Measurements from ENCODE around the gene EPHB1.

The EPHB1 gene

DNA sequence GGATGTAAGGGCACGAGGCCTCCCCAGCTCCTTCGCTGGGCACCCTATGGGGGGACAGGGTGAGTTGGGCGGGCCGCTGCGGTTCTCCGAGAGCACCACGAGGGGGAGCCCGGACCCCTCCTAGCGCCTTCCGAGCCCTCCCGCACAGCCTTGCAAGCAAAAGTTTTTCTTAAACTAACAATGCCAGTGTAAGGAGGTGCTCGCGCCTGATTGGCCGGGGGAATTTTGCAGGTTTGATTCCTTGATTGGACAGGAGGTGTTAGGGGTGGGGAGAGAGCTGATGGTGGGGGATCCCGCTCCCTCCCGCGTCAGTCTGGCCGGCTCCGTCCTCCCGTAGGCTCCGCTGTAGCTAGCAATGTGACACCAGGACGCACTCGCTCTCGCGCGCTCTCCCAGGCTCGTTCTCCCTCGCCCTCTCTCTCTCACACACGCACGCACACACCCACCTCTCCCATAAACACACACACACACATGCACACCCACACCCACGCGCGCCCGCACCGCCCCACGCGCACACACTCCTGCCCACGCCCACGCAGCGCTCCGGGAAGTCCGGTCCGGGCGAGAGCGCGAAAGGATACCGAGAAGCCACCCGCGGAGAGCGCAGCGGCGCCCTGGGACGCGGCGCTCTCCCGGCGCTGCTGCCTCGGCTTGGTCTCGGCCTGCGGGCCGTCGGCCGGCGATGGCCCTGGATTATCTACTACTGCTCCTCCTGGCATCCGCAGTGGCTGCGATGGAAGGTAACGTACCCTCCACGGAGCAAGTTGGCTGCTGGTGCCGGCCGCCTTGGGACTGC, at the start of gene EPHB1:
TSS of gene EPHB1 (plus strand) at position 311 of the 796 bp plus-strand sequence.
- DNase-seq (ENCODE audit: low read depth): peak; percentile 93

DNA sequence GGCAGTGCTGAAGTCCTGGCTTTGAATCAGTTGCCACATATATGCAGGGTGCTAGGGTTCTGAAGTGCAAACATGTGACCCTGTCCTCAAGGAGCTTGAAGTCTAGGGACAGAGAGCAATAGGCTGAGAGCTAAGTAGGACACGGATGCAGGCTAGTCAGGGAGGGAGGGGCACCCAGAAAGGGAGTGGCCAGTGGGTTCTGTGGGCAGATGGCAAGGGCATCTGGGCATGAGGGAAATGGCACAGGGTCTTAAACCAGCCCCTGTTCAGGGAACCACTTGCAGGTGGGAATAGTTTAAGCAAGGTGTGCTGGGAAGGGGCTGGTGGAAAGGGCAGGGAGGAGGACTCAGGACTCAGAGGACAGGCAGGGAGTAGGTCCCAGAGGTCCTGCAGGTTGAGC, 46.4 kb upstream of the EPHB1 start:
- no peak for DNase-seq (ENCODE audit: low read depth)

DNA sequence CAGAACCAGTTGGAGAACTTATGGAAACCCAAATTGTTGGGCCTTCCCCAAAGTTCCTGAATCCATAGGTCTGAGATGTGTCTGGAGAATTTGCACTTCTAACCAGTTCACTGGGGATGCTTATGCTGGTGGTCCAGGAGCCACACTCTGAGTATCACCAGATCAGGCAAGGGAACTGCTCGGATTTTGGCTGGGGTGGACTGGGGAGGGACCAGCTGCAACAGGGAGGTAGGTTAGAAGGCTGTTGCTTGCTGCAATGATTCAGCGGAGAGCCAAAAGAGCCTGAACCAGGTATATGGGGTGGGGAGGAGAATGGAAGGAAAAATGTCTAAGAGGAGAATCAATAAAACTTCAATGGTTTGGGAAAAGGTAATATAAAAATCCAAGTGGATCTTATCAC, 45.9 kb upstream of the EPHB1 start:
- no peak for DNase-seq (ENCODE audit: low read depth)

DNA sequence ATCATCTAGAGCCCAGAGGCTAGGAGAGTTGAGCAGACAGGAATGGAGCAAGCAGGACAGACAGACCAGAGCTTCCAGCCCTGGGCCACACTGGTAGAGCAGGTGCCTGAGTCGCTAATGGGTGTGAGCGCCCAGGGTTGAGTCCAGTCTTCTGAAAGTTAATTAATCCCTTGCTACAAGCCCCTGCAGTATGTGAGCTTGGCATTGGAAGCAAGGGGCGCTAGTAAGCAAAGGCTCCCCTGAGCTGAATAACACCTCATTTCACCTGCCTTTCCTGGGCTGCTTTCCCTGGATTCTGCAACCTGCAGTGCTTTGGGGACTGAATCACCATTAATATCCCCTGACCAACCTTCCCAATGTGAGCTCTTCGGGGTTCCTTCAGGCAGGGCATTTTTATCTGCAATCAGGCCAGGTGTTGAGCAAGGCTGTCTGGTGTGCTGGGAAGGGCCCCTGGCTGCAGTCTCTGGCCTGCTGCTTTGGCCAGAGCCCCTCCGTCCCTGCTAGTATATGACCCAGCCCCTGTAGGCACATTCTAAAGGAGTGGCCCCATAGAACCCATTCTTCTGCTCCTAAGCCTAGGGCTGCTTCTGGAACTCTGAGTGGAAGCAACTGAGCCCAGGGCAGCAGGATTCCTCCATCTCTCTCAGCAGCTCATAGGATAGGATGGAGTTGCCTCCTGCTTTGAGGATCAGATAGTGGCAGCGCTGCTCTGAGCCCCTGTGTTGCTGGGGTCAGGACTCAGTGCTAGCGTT, 45.1 kb upstream of the EPHB1 start:
- DNase-seq (ENCODE audit: low read depth): no peak

DNA sequence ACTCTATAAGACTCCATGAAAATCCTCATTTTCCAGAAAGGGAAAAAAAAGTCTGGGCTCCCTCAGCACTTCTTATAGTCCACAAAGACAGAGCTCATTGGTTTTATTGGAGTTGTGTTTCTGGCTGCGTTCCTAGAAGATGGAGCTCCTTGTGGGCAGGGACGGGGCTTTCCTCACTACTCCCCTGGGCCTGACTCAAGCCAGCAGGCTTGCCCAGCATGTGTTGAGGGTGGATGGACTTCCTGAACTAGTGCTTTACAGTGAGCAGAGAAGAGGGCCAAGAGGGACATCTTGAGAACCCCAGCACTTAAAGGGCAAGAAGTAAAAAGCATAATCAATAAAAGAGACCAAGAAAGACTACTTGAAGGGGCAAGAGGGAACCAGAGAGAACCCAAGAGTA, 43.2 kb upstream of the EPHB1 start:
- no peak for DNase-seq (ENCODE audit: low read depth)

DNA sequence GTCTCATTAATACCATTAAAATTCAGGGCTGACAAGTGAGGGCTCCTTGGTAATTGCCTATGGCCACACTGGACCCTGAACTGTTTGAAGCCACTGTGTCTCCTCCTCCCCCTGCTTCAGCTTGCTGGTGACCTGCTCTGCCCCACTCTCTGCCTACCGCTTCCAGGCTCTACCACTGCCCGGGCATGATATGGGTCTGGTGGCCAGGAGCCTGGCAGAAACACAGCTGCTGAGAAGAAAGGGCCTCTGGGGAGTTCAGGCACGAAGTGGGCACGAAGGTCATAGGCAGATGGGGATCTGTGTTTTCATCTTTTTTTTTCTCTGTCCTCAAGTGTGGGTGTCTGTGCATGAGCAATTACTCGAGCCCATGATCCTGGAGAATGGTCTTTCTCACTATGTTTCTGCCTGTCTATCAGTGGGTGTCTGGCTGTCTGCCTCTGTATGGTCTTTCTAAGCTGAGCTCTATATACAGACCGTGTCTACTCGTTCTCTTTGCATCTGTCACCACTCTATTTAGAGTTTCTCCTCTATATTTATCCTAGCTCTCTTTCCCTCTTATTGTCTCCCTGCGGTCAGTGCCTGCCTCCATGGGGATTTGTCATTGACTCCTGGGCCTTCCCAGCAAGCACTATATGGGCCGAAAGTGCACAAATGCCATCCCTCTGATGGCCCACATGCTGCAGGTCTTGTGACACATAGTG, 42.1 kb upstream of the EPHB1 start:
- no peak for DNase-seq (ENCODE audit: low read depth)

DNA sequence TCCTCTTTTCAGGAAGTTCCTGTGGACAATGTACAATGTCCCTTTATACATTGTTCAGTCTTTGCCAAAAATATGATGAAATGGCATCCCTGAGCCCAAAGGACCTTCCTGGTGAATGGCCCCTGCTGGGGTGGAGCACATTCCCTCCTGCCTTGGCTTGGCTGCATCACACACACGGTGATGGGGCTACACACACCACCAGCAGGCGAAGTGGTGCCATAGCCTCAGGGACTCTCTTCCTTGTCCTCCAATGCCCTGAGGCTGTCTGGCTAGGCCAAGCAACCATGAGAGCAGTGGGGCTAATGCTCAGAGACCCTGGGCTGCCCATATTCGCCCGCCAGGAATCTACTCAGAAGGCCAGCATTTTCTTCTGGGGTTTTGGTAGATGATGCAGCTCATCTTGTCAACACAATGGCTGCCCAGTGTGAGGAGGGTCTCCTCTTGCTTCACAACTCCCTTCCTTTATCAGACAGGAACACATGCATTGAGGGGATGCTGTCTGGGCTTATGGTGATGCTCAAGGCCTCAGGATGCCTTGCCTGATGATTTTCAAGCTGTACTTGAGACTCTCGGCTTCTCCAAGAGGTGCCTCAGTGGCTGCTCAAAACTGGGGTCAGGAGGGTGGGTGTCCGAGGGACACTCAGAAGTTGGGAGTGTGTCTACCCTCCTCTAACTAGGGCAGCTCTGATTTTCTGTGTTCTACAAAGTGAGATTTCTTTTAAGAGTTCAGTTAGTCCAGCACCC, 40.9 kb upstream of the EPHB1 start:
- DNase-seq (ENCODE audit: low read depth): peak; percentile 3

DNA sequence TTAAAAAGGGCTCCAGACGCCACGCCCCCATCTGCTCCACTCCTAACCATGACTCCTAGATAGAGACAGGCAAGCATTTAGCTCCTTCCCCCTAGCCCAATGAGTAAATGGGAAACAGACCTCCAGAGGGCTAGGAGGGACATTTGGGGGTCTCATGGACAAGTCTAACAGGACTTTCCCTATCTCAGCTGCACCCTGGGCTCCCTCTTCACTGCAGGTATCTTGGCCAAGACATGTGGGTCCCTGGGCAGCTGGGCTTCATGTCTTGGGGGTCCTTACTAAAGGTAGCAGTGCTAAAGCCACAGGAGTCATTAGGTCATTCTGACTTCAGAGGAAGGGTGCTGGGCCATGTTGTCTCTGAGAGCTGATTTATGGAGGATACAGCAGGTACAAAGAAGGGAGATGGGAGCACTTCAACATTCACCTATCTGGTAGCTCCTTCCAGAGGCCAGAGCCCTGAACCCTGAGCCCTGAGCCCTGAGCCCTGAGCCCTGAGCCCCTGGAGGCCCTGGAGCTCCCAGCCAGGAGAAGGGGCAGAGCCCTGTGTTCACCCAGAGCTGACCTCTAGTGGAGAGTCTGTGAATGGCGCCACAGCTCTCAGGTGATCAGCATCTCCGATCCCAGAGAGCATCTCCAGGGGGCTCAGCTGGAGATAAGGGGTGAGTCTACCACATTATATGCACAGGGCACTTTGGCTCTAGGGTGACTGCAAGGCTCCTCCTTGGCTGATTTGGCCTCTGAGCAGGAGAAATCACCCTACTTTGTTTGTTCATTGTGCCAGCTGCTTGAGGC, 40.1 kb upstream of the EPHB1 start:
- peak; percentile 60 for DNase-seq (ENCODE audit: low read depth)

DNA sequence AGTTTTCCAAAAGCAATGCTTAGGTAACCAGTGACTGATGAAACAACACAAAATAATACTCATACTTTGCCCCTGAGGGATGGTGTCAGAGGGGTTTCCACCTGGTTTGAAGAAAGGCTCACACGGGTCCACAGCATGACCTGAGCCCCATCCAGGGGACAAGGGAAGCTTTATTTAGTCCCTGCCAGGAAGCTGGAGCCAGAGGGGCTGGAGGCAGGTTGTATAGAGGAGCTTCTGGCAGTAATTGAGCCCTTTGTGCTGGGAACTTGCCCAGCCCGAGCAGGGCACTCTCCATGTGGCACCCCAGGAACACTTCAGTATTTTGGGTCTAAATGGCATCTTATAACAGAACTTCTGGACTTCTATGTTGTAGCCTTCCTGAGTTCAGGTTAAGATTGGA, 39.2 kb upstream of the EPHB1 start:
- no peak for DNase-seq (ENCODE audit: low read depth)

DNA sequence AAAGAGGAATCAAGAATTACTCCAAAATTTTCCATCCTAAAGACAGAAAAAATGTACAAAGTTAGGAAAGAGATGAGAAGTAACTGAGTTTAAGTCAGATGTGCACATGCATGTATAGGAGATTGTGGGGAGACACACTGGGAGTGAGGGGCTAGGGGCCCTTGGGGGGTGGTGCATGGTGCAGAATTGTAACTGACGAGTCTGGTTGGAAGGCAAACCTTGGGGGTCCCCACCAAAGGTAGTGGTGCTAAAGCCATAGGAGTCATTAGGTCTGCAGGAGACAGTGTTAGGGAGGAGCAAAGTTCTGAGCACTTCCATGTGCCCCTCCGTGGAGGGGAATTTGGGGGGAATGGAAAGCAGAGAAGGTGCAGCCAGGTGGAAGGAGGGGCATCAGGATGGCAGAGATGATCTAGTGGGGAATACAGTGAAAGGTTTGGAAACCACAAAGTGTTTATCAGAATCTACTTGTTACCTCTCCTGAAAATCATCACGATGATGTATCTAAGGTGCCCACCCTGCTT, 37.5 kb upstream of the EPHB1 start:
- DNase-seq (ENCODE audit: low read depth): no peak

DNA sequence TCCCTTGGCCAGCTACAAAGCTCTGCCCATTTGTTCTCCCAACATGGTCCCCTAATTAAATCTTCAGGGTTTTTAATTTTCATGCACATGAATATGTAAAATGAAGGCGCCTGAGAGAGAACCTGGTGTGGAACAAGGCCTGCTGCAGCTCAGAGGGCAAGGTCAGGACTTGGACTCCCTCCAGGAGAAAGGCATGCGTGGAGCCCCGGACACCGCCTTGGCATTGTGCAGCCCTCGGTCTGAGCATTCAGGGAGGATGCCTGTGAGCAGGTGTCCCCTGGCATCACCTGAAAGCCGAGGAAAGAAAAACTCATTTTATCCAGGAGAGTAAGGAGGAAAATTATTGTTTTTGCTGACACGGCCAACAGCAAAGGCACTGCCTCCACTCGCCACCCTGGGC, 33.8 kb upstream of the EPHB1 start:
- DNase-seq (ENCODE audit: low read depth): no peak

DNA sequence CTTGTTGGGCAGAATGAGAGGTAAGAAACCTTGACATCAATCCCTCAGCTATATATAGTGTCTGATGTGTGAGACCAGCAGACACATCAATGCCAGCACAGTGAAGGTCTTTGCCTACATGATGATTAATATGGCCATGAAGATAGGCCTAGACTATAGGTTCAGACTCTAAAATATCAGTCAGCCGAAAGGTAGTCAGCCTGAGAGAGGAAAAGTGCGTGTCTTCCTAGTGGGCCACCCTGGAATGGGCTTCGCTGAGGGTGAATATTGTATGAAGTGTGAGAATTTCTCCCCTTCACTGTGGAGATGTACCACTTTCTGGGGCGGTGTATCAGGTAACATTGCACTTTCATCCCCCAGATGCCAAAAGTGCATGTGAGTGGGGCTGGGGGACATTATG, 33.0 kb upstream of the EPHB1 start:
- DNase-seq (ENCODE audit: low read depth): no peak

DNA sequence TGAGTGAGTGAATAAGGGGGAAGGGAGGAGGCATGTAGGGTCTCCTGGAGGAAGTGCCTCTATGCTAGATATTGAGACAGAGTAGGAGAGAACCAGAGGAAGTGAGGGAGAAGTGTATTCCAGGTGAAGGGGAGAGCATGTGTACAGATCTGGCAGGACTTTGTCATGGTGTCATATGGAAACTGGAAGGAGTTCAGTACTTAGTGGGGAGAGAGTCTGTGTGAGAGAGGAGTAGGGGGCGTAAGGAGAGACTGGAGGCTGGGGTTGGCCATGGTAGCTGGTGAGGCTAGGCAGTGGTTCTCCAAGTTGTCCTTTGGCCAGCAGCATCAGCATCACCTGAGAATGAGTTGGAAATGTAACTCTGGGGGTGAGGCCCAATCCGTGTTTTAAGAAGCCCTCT, 29.6 kb upstream of the EPHB1 start:
- DNase-seq (ENCODE audit: low read depth): no peak

DNA sequence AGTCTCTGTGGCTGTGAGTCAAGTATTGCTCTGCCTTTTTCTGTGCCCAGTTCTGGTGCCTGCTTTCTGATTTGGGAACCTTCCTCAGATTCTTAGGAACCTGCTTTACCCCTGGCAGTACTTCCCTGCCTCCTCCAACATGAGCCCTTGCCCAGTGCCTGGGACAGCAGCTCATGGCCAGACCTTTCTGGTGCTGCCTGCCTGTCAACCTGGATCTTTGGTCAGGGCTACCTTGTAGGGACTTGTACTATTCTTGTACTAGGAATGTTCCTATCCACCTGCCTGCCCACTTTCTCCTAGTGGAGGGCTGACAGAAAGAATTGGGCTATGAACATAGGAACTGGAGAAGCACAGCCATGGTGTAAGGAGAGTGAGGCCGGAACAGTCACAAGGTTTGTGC, 28.8 kb upstream of the EPHB1 start:
- DNase-seq (ENCODE audit: low read depth): no peak

DNA sequence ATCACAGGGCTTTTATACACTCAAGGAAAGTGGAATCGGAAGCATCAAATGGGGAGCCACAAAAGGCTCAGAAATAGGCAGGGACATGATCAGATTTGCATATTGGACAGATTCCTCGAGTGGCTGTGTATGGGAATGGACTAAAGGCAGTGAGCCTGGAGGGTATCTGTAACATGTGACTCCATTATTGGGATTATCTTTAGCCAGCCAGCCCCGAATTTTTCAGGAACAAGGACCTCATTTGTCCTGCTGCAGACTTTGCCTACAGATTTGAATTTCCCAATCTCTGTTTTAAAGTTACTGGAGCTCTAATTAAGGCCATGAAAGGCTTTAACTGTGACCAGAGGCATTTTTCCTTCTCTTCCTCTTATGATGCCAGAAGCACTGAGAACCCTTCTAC, 26.9 kb upstream of the EPHB1 start:
- no peak for DNase-seq (ENCODE audit: low read depth)

DNA sequence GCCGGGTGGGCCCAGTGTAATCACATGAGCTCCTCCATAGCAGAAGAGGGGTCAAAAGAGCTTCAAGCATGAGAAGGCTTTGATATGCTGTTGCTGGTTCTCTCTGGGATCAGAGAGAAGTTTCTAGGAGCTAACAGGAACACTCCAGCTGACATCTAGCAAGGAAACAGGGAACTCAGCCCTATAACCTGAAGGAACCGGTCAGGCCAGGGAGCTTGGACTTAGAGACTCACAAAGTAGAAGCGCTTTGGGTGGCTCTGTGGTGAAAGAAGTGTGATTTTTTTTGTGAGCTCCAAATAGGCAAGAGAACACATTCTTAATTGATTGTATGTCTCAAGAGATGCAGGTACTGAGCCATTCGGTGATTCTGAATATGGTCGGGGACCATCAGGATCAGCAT, 26.2 kb upstream of the EPHB1 start:
- DNase-seq (ENCODE audit: low read depth): no peak

DNA sequence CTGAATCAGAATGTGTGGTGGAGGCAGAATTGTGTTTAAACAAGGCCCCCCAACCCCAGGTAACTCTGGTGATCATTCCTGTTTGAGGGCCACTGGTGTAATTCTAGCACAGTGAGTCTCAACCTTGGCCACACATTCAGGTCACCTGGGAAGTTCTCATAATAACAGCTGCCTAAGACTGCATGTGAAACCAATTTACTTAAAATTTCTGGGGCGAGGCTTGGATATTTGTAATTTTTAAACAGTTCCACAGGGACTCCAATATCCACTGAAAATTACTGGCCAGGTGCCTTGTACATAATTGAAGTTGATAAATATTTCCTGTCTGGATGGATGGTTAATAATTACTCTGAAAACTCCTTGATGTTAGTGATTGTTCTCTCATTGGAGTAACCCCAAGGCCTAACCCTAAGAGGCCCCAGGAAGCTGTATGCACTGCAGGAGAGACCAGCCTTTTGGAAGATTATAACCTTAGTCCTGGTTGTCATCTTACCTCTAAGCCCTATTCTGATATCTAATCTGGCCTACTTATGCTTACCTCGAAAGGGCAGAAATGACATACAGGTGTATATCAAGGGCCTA, 25.7 kb upstream of the EPHB1 start:
- no peak for DNase-seq (ENCODE audit: low read depth)

DNA sequence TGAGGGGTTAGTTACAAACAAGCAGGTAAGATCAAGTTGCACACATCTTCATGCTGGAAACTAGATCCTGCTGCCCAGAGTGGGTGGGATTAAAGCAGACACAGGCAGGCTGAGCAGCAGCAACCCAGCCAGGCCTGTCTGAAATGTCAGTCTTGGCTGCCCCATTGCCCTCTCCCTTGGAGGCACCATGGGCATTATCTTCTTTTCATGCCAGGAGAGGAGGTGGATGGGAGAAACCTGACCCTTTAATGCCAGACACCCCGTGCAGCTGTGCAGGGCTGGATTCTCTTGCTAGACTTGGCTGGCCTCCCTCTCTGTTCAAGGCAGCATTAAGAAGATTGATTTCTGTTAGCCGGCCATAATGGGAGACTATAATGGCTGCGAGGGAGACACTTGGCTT, 23.0 kb upstream of the EPHB1 start:
- DNase-seq (ENCODE audit: low read depth): no peak

DNA sequence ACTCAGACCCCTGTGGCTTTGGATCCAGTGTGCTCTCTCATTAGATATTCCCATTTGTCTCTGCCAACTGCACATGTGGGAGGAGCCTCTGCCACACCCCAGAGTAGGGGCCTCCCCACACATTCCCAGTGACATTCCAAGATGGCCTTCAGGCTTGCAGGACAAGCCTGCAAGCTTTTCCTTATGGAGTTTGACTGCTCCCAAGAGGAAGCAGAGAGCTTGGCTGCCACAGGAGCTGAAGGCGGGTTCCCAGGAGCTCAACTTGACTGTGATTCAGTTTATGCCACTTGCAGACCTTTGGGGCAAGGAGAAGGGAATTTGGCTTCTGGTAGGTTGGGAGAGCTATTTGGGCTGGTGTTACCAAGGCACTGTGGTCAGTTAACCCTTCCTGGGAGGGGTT, 22.5 kb upstream of the EPHB1 start:
- DNase-seq (ENCODE audit: low read depth): no peak

DNA sequence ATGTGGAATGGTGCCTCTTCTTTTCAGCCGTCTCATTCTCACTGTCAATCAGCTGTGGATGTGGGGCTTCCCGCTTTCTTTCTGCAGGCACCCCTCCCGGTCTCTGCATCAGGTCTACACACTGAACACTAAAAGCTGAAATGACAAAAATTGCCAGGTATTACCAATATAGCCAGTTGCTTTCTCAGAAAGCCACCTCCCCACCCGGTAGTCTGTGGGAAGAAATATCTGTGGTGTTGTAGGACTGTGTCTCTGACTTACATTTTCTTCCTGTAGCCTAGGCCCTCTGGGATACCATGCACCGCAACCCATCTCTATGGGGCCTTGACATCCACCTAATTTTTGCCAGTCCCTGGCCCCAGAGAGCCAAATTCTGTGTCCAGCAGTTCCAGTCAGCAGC, 19.2 kb upstream of the EPHB1 start:
- DNase-seq (ENCODE audit: low read depth): no peak

DNA sequence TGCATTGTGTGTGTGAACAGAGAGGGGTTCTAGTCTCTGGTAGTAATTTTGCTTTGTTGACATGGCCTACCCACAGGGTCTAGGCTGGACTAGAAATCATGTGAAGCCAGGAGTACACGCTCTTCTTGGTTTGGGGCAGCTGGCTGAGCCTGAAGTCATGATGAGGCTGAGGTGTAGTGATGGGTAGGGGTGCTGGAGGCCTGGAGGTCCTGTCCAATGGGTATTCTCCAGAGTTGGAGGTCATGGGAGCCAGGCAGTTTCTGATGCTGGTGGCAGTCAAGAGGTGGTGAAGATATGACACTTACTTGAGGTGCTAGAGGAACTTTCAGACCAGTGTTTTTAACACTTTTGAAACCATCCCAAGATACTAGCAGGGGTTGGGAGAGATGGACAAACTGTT, 18.5 kb upstream of the EPHB1 start:
- no peak for DNase-seq (ENCODE audit: low read depth)
